MCF 10A (cell line): ENCODE data around the gene MINK1. TPM values are rescaled to one million over a fixed set of nuclear protein-coding genes. Genes with fewer than 3 reads are reported as not detected.

Experiments used
- BruUV-seq: library from RNA; stranded (reverse); fragments of 400-500 nt; replicated peaks from 2 replicates; lab custom pipeline; 2021; lab: Mats Ljungman, UMichigan
- CTCF ChIA-PET: fragments of 300-600 bp; sonication (Branson Sonifier 250); formaldehyde crosslinking; extraction: SDS; loops from one replicate; lab custom pipeline; 2021; ENCODE audit warnings: antibody characterized with exemption, inconsistent platforms; lab: Yijun Ruan, JAX
- POLR2A ChIA-PET: fragments of 300-600, 350-650 bp; sonication (Branson Sonifier 250); formaldehyde crosslinking; extraction: SDS; loops from one replicate; lab custom pipeline; 2020; ENCODE audit warnings: antibody characterized with exemption, inconsistent platforms; lab: Yijun Ruan, JAX
- DNase-seq: peaks from one replicate; pipeline ENCODE4 v3.0.0-alpha.2; 2018; ENCODE audit not compliant: unreplicated experiment
- H3K27ac Mint-ChIP-seq: one replicate; pipeline ENCODE4 v1.8.0; 2022; ENCODE audit warnings: mild to moderate bottlenecking, low read depth, mixed read lengths; ENCODE audit not compliant: unreplicated experiment
- H3K27me3 Mint-ChIP-seq: one replicate; pipeline ENCODE4 v1.8.0; 2022; ENCODE audit warnings: mixed read lengths; ENCODE audit not compliant: insufficient read depth, unreplicated experiment
- H3K36me3 Mint-ChIP-seq: one replicate; pipeline ENCODE4 v1.8.0; 2022; ENCODE audit warnings: mild to moderate bottlenecking, moderate library complexity, mixed read lengths; ENCODE audit not compliant: insufficient read depth, unreplicated experiment
- H3K4me1 Mint-ChIP-seq: one replicate; pipeline ENCODE4 v1.8.0; 2022; ENCODE audit warnings: mixed read lengths; ENCODE audit not compliant: insufficient read depth, unreplicated experiment
- H3K4me3 Mint-ChIP-seq: one replicate; pipeline ENCODE4 v1.8.0; 2022; ENCODE audit warnings: mild to moderate bottlenecking, moderate library complexity, mixed read lengths; ENCODE audit not compliant: unreplicated experiment
- H3K9me3 Mint-ChIP-seq: one replicate; pipeline ENCODE4 v1.8.0; 2022; ENCODE audit warnings: mixed read lengths; ENCODE audit not compliant: unreplicated experiment
- CTCF ChIP-seq: fragments of 200-600 bp; IDR thresholded peaks from one replicate; pipeline ENCODE4 v1.8.0; 2022; ENCODE audit warnings: antibody characterized with exemption, mild to moderate bottlenecking; ENCODE audit not compliant: unreplicated experiment
- intact Hi-C: fragments of 100-400 bp; cut with micrococcal nuclease; formaldehyde crosslinking; loops from 2 replicates; pipeline ENCODE4 v1.14.1; 2022
- total RNA-seq: library from RNA; stranded (reverse); gene quantifications from 2 replicates; pipeline ENCODE4 v1.2.3, GENCODE V29; 2022

MINK1 gene
- total RNA-seq, 1 experiment from 2014 or later = 124 TPM

GRCh38 chr17:4786516-4786915 lies 46.6 kb upstream of the MINK1 start:
- Mint-ChIP-seq H3K27me3 (peaks cover 17% of the 10 kb centered on the region), H3K9me3 (no peaks in the 10 kb centered on the region), H3K36me3 (no peaks in the 10 kb centered on the region), H3K27ac (no peak overlapping the region), H3K4me1 (peaks cover 18% of the 10 kb centered on the region), H3K4me3 (no peak overlapping the region)
- ChIA-PET POLR2A (interaction anchor here (0.6 to 1.2 kb wide), 3 partner anchors 98 to 181 kb away, joined by 3 to 5 read pairs (median 3); partner anchors contain the start of gene SPAG7), CTCF (interaction anchor here (0.6 to 6.0 kb wide), 9 partner anchors 23 to 99 kb away, joined by 3 to 88 read pairs (median 3); no protein-coding TSS in a partner anchor)
- TF ChIP-seq CTCF = no peak
- intact Hi-C loops = no loop called here
- no peak for DNase-seq
- no TSS peak for BruUV-seq

GRCh38 chr17:4788159-4788806 lies 44.9 kb upstream of the MINK1 start:
- Mint-ChIP-seq H3K4me3 (peak overlapping the region; percentile 75), H3K4me1 (peaks cover 18% of the 10 kb centered on the region), H3K27me3 (peaks cover 9% of the 10 kb centered on the region), H3K27ac (no peak overlapping the region), H3K36me3 (no peaks in the 10 kb centered on the region), H3K9me3 (no peaks in the 10 kb centered on the region)
- DNase-seq = no peak
- no peak for TF ChIP-seq CTCF
- BruUV-seq = no TSS peak
- intact Hi-C loops = no loop called here
- ChIA-PET CTCF (interaction anchor here (0.6 to 6.0 kb wide), 14 partner anchors 9 to 221 kb away, joined by 3 to 88 read pairs (median 4); partner anchors contain the start of gene MED11), POLR2A (interaction anchor here (0.6 to 4.0 kb wide), 9 partner anchors 19 to 146 kb away, joined by 3 to 51 read pairs (median 5); partner anchors contain the start of genes ARRB2, CHRNE, MINK1 and PLD2)

GRCh38 chr17:4788807-4789700 lies 44.1 kb upstream of the MINK1 start, which contains the start of gene GLTPD2:
TSS of gene GLTPD2 (plus strand) at chr17:4788964. CDS start at chr17:4789012, 48 bp downstream.
- peak within 1 kb of the TSS; percentile 75 for H3K4me3 Mint-ChIP-seq
- H3K27me3 Mint-ChIP-seq = peaks cover 1% of the 10 kb centered on the region
- ChIA-PET CTCF (interaction anchor here (0.6 to 6.0 kb wide), 31 partner anchors 10 to 222 kb away, joined by 3 to 88 read pairs (median 5); partner anchors contain the start of genes CHRNE, MED11, PLD2 and RNF167), POLR2A (interaction anchor here (0.6 to 4.0 kb wide), 34 partner anchors 10 to 182 kb away, joined by 3 to 51 read pairs (median 6); partner anchors contain the start of genes ARRB2, CHRNE, MED11 and MINK1)
- no peak for DNase-seq
- H3K36me3 Mint-ChIP-seq = no peaks in the 10 kb centered on the region
- H3K27ac Mint-ChIP-seq = peak within 1 kb of the TSS; percentile 93
- no peak for TF ChIP-seq CTCF
- intact Hi-C loops = no loop called here
- no TSS peak for BruUV-seq
- peaks cover 18% of the 10 kb centered on the region for H3K4me1 Mint-ChIP-seq
- H3K9me3 Mint-ChIP-seq = no peaks in the 10 kb centered on the region
